ENCODE measurements around the gene SLC17A5.
"Not testable (repeated sequence)": the region's sequence is repeated elsewhere in the genome, so short reads cannot be mapped to it uniquely, and the experiment has no call there.

Gene SLC17A5

DNA sequence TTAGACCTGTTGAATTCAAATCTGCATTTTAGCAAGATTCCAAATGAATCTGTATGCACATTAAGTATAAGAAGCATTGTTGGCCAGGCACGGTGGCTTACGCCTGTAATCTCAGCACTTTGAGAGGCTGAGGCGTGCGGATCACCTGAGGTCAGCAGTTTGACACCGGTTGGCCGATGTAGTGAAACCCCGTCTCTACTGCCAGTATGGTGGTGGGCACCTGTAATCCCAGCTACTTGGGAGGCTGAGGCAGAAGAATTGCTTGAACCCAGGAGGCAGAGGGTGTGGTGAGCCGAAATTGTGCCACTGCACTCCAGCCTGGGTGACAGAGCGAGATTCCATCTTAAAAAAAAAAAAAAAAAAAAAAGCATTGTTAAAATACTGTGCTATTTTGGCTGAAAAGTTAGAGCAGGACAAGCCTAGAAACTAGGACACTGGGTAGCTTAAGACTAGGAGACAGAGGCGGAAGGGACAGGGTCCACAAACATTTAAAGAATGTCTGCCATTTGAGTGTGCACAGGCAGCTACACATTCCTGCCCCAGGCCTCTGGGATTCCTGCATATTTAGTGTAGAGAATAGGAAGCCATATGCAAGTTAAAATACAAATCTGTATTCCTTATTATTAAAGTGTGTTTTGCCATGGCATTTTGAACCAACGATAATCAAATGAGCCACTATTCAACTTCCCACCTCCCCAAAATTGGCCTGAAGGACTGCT lies 87.9 kb downstream of the SLC17A5 start:
- no peak for DNase-seq

DNA sequence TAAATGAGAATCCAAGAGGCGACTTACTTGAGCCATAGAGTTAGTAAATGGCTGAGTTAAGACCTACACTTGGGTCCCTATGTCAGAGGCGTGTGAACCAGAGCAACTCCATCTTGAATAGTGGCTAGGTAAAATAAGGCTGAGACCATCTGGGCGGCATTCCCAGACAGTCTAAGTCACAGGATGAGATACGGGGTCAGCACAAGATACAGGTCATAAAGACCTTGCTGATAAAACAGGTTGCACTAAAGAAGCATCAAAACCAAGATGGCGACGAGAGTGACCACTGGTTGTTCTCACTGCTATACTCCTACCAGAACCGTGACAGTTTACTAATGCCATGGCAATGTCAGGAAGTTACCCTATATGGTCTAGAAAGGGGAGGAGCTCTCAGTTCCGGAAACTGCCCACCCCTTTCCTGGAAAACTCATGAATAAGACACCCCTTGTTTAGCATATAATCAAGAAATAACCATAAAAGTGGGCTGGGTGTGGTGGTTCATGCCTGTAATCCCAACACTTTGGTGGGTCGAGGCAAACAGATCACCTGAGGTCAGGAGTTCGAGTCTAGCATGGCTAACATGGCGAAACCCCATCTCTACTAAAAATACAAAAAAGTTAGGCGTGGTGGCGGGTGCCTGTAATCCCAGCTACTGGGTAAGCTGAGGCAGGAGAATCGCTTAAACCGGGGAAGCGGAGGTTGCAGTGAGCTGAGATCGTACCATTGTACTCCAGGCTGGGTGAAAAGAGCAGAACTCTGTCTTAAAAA lies 89.0 kb downstream of the SLC17A5 start:
- no peak for DNase-seq

GRCh38 chr6:73562558-73562957 lies 91.2 kb downstream of the SLC17A5 start:
- DNase-seq: no peak

DNA sequence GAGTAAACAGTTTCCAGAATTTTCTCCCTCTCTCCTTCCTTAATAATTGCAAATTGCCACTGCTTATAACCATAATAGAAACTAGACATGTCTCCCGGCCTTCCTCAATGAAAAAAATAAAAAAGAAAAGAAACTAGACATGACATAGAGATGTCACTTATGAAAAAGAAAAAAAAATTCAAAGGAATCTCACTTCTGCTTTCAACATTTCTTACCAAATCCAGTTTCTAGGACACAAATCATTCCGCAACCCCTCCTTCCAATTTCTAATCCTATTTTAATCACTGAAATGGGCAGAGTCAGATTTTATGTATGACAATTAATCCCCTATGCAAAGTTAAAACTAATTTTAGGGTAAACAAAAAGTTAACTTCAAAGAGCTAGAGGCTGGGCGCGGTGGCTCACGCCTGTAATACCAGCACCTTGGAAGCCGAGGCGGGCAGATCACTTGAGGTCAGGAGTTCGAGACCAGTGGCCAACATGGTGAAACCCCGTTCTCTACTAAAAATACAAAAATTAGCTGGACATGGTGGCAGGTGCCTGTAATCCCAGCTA lies 92.9 kb downstream of the SLC17A5 start:
- no peak for DNase-seq

GRCh38 chr6:73560182-73560732 lies 93.5 kb downstream of the SLC17A5 start:
- no peak for DNase-seq

- not testable (repeated sequence) for DNase-seq
Observed at GRCh38 chr6:73559399-73559794, 94.4 kb downstream of the SLC17A5 start.

GRCh38 chr6:73558624-73559398 lies 95.0 kb downstream of the SLC17A5 start:
- no peak for DNase-seq

GRCh38 chr6:73556836-73557235 lies 97.0 kb downstream of the SLC17A5 start:
- DNase-seq: no peak

GRCh38 chr6:73555380-73555949 lies 98.3 kb downstream of the SLC17A5 start:
- DNase-seq: not testable (repeated sequence)

- DNase-seq: not testable (repeated sequence)
Observed at GRCh38 chr6:73551115-73551514, 102.7 kb downstream of the SLC17A5 start.

DNA sequence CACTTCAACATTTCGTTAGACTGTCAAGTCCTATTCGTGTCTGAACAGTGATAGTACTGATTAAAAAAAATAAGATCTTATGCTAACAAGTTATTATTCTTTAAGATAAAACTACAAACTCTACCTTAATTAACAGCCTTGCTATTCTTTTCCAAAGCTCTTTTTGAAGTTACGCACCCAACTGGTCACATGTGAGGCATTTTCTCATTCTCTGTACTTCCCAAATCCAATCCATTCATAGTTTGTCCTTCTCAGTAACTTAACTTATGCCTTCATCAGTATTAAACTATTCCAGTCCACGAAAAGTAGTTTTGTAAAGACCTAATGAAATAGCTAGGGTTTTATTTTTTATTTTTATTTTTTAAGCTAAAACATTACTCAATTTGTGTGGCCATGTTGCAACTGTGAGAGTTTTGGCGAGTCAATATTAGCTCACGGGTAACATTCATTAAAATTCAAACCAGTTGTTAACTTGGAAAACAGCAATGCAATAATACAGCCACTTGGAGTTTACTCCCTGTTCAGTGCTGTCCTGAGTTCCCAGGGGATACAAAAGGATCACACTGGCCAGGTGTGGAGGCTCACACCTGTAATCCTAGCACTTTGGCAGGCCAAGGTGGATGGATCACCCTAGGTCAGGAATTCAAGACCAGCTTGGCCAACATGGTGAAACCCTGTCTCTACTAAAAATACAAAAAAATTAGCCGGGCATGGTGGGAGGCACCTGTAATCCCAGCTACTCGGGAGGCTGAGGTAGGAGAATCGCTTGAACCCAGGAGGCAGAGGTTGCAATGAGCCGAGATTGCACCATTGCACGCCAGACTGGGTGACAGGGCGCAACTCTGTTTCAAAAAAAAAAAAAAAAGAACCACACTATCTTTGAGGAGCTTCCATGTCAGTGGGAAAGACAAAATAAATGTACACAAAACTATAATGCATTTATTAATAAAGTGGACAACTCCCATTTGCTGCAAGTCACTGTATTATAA lies 105.0 kb downstream of the SLC17A5 start:
- DNase-seq: no peak

DNA sequence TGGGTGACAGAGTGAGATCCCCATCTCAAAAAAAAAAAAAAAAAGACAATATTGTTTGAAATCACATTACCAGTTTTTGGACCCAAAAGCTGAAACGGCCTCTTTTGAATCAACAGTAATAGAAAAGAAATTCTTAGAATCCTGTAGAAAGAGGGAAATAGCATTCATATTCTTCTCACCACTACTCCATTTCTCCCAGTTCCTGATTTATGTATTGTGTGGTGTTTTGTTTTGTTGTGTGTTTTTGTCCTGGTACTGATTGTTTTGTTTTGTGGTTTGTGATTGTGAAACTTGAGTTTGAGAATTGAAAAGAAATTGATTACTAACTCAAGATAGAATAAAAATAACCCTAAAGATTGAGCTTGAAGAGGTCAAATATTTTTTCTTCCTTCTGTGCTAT lies 106.8 kb downstream of the SLC17A5 start:
- no peak for DNase-seq

Measured in midbrain (tissue), 1 donor.